GM18909 (cell line): ENCODE data around the gene FHDC1.

ENCODE experiments used
- ATAC-seq: cut with Tn5 transposase; IDR thresholded peaks from one replicate; pipeline ENCODE4 v1.9.1; 2021; ENCODE audit warnings: mild to moderate bottlenecking; ENCODE audit not compliant: unreplicated experiment, poor library complexity

The FHDC1 gene

DNA sequence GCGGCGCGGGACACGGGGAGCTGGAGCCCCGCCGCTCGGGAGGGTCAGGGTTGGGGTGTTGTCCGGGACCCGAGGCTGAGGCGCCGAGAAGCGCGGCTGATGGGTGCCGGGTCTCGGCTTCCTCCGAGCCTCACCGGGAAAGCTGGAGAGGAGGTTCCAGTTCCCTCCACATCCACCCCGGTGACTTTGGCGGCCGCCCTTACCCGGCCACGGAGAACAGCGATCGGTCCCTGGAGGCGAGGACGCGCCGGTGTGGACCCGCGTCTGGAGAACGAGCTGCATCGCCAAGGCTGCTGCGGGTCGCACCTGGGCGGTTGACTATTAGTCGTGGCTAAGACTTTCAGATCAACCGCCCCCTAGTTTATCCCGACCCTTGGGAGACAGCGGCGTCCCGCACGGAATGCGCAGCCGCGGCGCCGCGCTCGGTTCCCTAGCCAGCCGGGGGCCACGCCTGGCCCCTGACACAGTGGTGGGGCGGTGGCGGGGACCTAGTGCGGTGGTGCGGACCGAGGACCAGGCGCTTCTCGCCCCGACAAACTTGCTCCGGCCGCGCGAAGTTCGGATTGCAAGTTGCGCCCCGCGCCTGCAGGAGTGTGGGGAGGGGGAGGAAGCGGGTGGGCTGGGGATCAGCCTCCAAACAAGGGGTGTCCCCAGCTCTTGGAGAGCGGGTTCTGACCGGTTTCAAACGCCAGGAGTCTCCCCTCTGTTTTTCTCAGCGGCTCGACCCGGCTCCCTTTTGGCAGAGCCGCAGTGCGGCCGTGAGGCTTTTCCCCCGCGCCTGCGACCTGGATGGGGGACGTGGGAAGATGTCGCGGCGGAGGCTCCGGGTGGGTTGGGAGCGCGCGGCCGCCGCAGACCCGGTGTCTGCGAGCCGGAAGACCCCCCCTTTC lies 568 bp downstream of the FHDC1 start:
- ATAC-seq: peak; percentile 38

DNA sequence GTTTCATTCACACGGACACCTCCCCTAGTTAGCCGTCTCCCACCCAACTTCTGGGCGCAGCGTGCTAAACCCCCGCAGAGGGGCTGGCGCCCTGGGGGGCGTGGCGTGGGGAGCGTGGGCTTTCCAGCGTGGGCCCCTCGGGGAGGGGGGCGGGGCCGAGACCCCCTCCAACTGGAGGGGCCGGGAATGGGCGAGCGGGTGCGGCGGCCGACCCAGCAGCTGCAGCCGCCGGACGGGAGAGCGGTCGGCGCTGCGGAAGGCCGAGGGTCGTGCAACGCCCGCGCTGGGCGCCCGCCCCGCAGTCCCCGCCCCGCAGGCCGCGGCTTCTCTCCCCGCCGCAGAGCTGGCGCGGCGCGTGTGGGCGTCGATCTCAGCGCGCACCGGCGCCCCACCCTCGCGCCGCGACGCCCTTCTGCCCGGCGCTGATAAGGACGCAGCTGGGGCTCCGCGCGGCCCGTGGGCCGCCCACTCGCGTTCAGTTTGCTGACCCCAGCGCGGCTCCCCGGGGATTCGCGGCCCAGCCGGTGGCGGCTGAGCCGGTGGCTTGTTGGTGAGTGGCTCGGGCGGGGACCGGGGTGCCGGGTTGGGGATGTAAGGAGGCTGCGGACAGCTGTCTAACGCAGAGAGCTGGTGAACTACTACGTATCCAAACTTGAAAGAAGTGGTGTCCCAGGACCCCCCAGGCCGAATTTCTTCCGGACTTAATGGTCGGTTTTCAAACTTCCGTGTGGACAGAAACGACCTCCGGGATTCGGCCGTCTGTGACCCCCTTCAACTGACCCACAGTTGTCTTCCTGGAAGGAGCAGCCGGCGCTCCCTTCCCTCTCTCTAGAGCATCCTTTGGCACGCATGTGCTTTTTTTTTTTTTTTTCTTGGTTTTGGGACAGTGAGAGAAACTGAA lies 1.5 kb downstream of the FHDC1 start:
- peak; percentile 37 for ATAC-seq

DNA sequence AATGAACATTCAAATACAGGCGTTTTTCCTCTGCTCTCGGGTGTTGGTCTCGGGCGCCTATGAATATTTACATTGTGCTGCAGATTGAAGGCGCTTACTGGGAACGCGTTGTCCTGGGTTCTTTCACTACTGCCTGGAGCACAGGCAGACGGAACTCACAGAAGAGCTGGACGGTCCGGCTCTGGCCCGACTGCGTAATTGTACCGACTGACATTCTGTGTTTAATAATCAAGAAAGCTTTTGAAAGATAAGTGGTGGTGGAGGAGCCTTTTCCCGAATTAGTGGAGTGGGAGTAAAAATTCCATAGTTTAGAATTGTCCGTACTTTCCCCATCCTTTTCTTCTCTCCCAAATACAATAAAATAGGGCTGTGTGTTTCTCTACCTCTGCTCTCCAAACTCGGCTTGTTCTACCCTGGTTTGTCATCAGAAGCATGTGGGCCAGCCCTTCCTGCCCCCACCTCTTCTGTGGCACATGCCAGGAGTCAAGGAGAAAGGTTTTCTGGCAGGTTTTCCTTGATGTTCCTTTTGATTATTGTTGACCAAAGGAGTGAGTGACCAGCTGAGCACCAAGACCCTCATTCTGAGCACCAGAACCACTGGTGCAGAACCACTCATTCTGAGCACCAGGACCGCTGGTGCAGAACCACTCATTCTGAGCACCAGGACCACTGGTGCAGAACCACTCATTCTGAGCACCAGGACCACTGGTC lies 2.3 kb downstream of the FHDC1 start:
- no peak for ATAC-seq

DNA sequence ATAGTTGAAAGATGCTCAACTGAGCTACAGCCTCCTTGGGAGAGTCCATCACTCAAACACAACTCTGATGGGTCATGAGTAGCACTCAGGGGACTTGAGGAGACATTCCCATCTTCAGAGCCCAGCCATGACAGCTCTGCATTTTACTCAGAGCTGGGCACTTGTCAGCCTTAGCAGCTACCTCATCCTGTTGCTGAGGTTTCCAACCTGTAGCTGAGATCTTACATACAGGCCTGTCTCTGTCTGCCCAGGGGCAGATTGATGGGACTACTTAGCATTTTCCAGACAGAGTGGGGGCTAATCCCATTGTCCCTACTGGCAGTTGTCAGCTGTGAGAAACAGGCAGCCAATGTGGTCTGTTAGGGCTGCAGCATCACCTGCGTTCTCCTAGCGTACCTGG lies 3.5 kb downstream of the FHDC1 start:
- no peak for ATAC-seq

DNA sequence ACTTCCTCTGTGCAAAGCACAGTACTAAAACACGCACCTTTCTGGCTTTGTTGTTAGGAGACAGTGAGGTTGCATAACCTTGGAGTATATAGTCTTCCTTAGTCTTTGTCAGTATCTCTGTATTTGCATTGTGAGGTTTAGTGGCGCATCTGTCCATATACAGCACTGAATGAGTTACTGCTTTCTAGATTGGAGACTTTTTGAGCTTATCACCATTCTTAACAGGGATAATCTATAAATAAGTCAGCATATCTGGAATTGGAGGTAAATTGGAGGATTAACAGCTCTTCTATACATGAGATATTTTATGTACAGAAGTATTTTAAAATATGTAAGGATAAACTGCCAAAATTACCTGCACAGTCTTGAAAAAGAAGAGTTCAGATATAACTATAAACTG lies 4.3 kb downstream of the FHDC1 start:
- ATAC-seq: no peak

DNA sequence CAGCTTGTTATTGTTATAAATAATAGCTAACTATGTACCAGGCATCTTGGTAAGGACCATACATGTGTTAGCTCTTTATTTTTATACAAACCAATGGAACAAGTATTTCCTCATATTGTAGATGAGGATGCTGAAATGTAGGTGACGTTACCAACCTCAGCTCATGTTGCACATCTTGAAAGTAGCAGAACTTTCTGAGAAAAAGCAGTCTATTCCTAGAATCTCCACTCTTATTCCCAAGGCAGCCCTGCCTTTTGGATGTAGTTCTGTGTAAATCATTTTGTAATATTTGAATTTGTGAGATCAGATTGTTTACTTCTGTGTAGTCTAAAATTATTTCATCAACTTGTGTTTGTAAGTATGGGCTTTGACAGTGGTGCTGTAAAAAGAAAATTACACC lies 5.3 kb downstream of the FHDC1 start:
- no peak for ATAC-seq

DNA sequence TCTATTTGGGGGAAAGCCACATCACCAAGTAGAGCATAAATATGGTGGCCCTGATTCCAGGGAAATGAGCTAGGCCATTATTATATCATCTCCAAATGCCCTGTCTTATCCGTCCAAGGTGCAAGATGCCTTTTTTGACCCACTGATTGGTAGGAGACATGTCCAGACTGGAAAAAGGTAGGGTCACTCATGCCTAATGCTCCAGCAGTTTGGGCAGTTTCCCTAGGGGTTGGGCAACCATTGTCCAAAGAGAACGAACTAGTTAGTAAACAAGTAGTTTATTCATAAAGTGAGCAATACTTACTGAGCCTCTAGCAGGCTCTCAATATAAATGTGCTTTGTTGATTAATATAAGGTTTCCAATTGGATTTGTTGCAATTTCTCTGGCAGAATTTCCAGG lies 6.2 kb downstream of the FHDC1 start:
- ATAC-seq: no peak

DNA sequence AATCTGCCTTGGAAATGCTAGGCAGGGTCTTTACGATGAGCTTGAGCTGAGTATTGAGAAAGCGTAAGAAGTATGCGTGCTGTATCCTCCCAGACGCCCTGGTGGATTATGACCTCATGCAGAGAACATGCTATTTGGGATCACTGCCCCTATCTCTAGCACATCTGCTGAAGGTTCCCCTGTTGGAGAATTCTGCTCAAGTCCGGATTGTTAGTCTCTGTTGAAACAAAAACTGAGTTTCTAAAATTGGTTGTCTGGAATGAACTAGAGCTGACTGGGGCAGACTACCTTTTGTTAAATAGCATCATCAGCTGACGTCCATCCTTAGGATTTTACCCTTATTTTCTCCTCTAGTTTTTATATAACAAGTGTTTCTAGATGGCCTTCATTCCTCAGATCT lies 7.5 kb downstream of the FHDC1 start:
- ATAC-seq: no peak

DNA sequence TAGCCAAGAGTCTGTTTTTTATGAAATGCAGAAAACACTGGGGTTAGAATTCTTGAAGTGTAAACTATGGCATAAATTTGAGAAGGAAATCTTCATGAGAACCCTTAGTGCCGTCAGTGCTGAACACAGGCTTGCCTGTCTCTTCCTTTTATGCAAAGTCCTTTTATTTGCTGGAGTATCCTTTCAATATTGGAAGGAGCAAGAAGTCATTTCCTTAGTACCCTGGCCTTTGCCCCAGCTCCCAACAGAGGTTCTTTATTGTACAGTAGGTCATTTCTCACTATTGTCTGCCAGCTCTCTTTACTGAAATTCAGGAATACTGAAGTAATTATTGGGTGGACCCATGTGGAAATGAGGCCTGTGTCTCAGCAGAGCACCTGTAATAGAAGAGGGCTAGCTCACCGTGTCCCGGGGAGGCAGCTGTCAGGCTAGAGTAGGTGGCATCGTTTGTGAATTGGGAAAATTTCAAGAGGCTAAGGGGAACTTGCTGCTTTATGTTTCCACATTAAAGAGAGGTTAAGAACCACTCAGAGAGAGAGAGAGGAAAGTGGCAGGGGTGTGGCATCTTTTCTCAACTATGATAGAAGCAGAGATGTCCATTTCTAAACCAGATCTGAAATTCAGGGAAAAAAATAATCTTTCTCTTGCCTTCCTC lies 8.7 kb downstream of the FHDC1 start:
- no peak for ATAC-seq

DNA sequence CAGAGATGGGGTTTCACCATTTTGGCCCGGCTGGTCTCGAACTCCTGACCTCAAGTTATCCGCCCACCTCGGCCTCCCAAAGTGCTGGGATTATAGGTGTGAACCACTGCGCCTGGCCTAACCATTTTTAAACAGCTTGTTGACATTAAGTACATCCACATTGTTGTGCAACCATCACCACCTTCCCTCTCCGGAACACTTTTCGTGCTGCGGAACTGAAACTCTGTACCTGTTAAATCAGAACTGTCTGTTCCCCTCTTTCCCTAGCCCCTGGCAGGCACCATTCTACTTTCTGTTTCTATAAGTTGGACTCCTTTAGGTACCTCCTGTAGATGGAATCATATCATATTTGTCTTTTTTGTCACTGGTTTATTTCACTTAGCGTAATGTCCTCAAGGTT lies 9.5 kb downstream of the FHDC1 start:
- ATAC-seq: no peak

DNA sequence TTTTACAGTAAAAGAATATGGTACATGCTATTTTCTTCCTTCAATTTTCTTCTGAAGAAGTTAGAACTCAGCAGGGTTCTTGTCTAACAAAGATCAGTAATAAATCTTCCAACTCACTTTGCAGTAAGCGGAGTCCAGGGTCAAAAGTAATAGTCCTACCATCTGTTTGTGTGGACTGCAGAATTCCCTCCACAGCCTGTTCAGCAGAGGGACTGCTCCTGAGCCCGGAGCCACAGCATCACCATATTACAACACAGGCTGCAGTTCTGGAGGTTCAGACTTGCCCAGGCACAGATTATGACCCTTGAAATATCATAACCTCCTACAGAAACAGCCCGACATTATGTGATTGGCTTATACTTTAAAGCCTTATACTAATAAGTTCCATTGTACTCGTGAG lies 10.3 kb downstream of the FHDC1 start:
- ATAC-seq: no peak

DNA sequence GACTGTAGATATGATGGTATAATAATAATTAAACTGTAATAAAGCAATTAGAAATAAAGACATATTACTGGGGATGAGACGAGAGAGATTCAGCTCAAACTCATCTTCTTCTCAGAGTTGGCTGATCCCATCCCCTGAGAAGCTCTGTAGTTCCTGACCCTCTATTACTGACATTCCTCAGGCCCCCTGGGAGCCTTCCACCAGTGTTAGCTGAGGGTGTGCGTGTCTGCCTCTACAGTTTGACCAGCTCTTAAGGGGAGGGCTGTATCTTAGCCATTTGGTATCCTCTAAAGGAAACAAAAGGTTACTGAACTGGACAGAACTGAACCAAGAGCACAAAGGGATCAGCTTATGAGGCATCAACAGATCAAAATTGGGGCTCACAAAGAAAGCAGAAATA lies 11.2 kb downstream of the FHDC1 start:
- ATAC-seq: no peak

DNA sequence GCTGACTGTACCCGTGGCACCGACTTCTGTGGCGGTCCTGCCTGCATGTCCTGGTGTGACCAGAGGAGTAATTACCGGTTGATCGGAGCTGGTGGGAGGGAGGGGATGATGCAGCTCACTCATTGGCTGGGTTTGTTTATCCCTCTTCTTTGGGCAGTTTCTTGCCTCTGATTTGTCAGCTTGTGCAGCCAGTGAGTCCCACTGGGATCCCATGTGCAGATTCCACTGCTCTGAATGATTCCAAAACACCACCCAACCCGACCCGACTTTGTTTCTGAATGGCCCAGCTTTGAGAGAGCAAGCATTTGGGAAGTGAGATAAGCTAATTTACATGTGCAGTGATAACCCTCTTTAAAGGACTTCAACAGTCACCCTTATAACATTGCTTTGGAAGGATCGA lies 13.8 kb downstream of the FHDC1 start:
- no peak for ATAC-seq

DNA sequence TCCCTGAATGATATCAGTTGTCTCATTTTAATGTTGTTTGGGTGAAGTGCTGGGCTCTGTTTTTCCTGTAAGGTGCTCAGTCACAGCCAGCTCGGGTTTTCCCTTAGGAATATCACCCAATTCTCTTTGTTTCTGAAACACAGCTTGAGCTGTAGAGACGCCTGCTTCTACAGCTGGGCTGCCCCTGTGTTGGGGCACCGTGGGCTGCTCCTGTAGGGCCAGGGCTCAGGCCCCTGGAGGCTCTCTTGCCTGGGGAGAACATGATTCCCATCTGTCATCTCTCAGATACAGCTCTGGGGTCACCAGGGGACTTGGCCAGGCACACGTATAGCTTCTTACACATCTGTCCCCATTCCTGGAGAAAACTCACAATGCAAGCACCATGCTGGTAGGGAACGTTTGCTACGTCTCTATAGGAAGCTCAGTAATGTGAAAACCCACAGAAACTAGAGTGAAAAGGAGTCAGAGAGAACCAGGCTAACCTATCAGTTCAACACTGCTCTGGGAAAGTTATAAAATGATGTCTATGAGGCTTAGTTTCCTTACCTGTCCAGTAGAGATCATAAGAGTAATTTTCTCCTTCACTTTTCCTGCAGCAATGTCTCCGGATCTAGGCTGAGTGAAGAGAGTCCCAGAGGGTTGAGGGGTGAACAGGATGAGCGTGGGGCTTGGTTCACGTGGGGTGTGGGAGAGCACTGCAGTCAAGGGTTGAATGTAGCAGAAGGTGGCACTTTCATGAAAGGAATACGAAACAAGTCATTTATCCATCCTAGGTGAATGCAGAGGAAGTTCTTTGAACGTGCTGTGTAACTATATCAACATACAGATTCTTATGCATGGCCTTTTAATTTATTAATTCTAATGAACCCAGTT lies 14.5 kb downstream of the FHDC1 start:
- no peak for ATAC-seq

DNA sequence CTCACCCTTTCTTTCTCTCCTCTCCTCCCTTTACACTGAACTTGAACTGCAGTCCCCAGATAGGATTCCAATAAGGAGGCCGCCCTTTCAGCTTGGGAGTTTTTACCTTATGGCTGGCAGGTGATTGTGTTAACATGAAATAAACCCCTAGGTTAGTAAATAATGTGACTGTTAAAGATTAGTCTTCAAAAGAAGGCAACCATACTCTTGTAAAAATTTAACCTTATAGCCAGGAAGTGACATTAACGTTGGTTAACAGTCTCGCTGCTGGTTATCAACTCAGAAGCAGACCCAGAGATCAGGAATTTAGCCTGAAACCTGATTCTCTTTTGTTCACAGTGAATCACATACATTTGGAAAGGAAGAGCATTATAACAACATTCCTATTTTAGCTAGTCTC lies 15.2 kb downstream of the FHDC1 start:
- no peak for ATAC-seq

DNA sequence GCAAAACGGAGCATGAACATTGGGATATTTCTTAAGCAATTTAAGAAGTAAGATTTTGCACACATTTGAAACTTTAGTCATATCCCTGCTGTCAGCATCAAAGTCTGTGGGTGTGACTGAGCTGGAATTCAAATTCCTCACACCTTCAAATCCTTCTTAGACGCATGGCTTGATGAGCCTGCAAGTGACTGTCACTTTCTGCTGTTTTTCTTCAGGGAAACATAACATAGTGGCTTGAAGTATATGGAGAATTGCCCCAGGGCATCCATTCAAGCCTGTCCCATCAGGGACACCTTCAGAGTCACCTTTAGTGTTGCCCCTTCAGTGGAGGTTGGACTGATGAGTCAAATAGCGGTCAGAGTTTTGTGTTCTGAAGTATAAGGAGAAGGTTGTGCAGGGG lies 17.4 kb downstream of the FHDC1 start:
- ATAC-seq: no peak

DNA sequence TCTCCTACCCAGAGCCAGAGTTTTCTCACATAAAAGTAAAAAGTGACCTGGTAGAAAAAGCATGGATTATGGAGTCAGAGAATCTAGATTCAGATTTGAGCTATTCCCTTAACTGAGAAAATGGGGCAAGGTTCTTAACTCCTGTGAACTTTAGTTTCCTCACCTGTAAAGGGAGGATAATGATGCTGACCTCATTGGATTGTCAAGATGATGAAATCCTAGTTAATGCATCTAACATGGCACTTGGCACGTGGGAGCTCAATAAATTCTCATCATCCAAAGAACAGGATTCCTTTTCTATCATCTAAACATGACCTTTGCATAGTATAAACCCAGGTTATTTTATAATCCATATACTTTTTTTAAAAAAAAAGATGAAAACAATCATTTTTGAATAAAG lies 18.6 kb downstream of the FHDC1 start:
- no peak for ATAC-seq

DNA sequence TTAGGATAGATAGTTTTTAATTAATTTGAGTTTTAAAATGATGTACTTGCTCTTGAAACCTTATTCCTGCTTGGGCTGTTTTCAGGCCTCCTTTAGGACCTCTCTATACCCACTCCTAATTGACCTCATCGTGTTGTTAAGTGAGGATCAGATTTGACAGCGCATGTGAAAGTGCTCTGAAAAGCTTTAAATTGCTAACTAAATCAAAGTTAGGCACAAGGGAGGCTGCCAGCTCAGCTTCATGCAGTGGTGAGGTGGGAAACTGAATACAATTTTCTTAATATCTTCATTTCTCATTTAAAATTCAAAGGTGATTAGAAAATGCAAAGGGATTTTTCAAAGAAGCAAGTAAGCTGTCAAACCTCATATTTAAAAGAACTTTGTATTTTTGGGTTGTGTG lies 20.0 kb downstream of the FHDC1 start:
- no peak for ATAC-seq

DNA sequence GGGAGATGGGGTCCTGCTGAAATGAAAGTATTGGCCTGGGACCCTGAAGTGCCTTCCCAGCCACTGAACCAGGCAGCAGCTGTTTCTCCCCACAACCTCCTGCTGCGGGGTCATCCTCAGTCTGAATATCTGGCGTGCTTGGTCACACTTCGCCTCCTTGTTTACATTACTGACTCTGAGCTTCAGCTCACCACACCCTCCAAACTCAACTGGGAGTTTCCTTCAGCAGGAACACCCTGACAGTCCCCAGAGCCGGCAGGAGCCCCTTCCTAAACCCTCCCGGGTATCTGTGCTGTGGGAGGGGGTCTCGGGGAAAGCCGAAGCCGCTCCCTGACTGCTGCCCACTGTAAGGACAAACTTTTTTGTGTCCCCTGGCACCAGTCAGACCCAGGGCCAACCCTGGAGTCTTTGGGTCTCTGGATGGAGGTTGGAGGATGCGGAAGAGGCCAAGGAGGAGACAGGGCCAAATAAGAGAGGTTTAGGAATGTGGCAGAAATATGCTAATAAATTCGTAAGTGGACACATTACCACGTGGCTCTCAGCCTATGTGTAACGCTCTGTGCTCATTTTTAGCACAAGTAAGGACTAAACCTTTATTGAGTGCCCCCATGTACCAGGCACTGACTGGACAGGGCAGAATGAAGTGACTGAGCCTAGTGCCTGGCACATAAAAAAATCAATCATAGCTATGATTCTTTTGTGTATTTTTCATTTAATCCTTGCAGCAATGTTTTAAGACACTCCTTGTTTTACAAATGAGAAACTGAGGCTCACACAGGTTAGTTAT lies 20.7 kb downstream of the FHDC1 start:
- ATAC-seq: no peak
